Tibial nerve (tissue), 3 donors: Measurements from ENCODE around the gene APBB1.

Experiments
- CTCF ChIP-seq, 5 experiments: fragments of 200-600 bp in 3 of 5; fragments of 450-650 bp in 2 of 5; sonication (generic) in 3 of 5; IDR thresholded peaks; one replicate each; pipeline ENCODE4 v1.5.1; 2016 to 2019; ENCODE audit warnings: antibody characterized with exemption in 5 of 5, mild to moderate bottlenecking in 3 of 5, moderate library complexity in 2 of 5
- POLR2A ChIP-seq, 2 donors: fragments of 450-650 bp; IDR thresholded peaks; one replicate each; pipeline ENCODE4 v1.6.1; 2017; ENCODE audit warnings: antibody characterized with exemption in 2 of 2, mild to moderate bottlenecking in 2 of 2, moderate library complexity in 2 of 2

DNA sequence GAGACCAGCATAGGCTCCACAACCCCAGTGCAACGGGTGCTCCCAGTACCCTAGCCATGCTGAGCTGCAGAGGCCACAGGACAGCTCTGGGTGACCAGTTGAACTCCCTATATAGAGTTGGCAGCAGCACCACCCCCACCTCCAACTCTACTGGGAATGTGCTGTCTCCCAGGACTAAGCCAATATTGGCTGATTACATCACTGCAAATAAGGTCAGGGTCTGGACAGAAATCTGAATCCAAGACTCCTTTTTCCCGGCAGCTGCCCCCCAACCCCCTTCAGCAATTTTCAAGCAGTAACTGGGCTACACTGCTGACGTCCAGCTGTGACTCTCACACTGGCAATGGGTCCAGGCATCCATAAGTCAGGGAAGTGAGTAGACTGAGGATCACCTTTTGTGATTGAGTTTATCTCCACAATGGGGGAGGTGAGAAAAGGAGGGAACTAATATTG is 22.0 kb upstream of the APBB1 start, which contains the start of gene HPX:
- TF ChIP-seq POLR2A (IDR thresholded peaks at IDR 0.05) (no peak), CTCF (IDR thresholded peaks at IDR 0.05) (no peak)
